GM12874 (cell line): ENCODE data around the gene TUBA1C.

Experiments used
- CTCF ChIP-seq: IDR thresholded peaks from 2 replicates; pipeline ENCODE4 v1.5.1; 2011; ENCODE audit warnings: low read depth, mild to moderate bottlenecking, control low read depth, low read length, moderate library complexity; ENCODE audit not compliant: insufficient read depth

The TUBA1C gene

GRCh38 chr12:49260166-49260565 is 4.7 kb upstream of the TUBA1C start:
- TF ChIP-seq CTCF, result no peak

- no peak for TF ChIP-seq CTCF
These were observed 4.1 kb upstream of the TUBA1C start for GRCh38 chr12:49260571-49261363.

- TF ChIP-seq CTCF, result no peak
These were observed 3.2 kb upstream of the TUBA1C start for GRCh38 chr12:49261721-49262120.

GRCh38 chr12:49263400-49263763 is 1.5 kb upstream of the TUBA1C start:
- no peak for TF ChIP-seq CTCF

GRCh38 chr12:49264466-49264872 is 413 bp upstream of the TUBA1C start:
- no peak for TF ChIP-seq CTCF

- no peak for TF ChIP-seq CTCF
These were observed 8.2 kb downstream of the TUBA1C start for GRCh38 chr12:49272790-49273725.

- no peak for TF ChIP-seq CTCF
These were observed 9.0 kb downstream of the TUBA1C start for GRCh38 chr12:49273726-49274395.
